ENCODE results near the gene AZU1.

GRCh38 chr19:867855-868457 lies 40.3 kb downstream of the AZU1 start:
- TF ChIP-seq CTCF (conservative IDR thresholded peaks at IDR 0.05 in 1 of 2, IDR thresholded peaks at IDR 0.05 in 1 of 2; ENCODE audit: extremely low read depth in 1 of 2, insufficient read depth in 1 of 2, low read depth in 1 of 2, low read length in 2 of 2): no peak
- TF ChIP-seq EZH2 (IDR thresholded peaks at IDR 0.05; ENCODE audit: borderline replicate concordance, low read length): no peak

All from mammary epithelial cell (primary cell).